AG09309 (cell line): ENCODE results near the gene ZSCAN32.

Experiments
- DNase-seq: peaks from one replicate; pipeline ENCODE4 v3.0.0-alpha.2; 2010; ENCODE audit warnings: low read depth
- H3K4me3 ChIP-seq: 2 replicates; pipeline ENCODE4 v1.5.1; 2011; ENCODE audit warnings: mild to moderate bottlenecking, low read depth, low read length, moderate library complexity; ENCODE audit not compliant: control insufficient read depth
- CTCF ChIP-seq: IDR thresholded peaks from 2 replicates; pipeline ENCODE4 v1.5.1; 2011; ENCODE audit warnings: mild to moderate bottlenecking, low read depth, low read length, inconsistent platforms; ENCODE audit not compliant: insufficient read depth, control insufficient read depth; ENCODE audit errors: missing control alignments

ZSCAN32 gene

GRCh38 chr16:3413730-3414379 lies 13.1 kb upstream of the ZSCAN32 start:
- no peak overlapping the region for H3K4me3 ChIP-seq
- no peak for TF ChIP-seq CTCF
- DNase-seq = no peak

- H3K4me3 ChIP-seq = no peak overlapping the region
- TF ChIP-seq CTCF = no peak
- no peak for DNase-seq
Measured at GRCh38 chr16:3408561-3409197, 7.9 kb upstream of the ZSCAN32 start.

DNA sequence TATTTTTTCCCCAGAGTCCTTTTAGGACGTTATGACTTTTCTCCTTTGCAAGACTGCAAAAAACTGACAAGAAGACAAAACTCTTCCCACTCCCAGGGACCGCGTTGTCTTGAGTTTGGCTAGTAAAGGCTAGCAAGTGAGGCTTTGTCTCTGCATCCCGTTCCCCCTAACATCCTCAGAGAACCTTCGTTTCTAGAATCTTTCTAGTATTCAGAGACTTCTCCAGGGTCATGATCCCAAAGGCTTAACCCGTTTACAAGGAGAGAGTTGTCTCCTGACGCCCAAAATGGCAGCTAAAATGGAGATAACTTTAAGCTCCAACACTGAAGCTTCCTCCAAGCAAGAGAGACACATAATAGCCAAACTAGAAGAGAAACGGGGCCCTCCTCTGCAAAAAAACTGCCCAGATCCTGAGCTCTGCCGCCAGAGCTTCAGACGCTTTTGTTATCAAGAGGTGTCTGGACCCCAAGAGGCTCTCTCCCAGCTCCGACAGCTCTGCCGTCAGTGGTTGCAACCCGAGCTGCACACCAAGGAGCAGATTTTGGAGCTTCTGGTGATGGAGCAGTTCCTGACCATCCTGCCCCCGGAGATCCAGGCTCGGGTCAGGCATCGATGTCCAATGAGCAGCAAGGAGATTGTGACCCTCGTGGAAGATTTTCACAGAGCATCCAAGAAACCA lies 1.1 kb upstream of the ZSCAN32 start:
- DNase-seq = no peak
- TF ChIP-seq CTCF = no peak
- H3K4me3 ChIP-seq = peak overlapping the region; percentile 74

GRCh38 chr16:3400446-3400778 lies 392 bp downstream of the ZSCAN32 start:
- no peak for DNase-seq
- no peak for TF ChIP-seq CTCF
- peak overlapping the region; percentile 74 for H3K4me3 ChIP-seq

- TF ChIP-seq CTCF = no peak
- DNase-seq = no peak
- H3K4me3 ChIP-seq = no peak overlapping the region
Measured at GRCh38 chr16:3389663-3390338, 11.0 kb downstream of the ZSCAN32 start.

- no peak for TF ChIP-seq CTCF
- DNase-seq = no peak
- no peak overlapping the region for H3K4me3 ChIP-seq
Measured at GRCh38 chr16:3388325-3388724, 12.5 kb downstream of the ZSCAN32 start.
